Raji (cell line): ENCODE data around the gene FOXO3.

Source experiments
- POLR2A ChIP-seq: IDR thresholded peaks from 2 replicates; pipeline ENCODE4 v1.6.1; 2011; ENCODE audit warnings: low read depth, low read length, control low read depth; ENCODE audit not compliant: insufficient read depth

The FOXO3 gene

GRCh38 chr6:108714766-108715414 lies 154.2 kb downstream of the FOXO3 start:
- no peak for TF ChIP-seq POLR2A

GRCh38 chr6:108715832-108716231 lies 155.1 kb downstream of the FOXO3 start:
- no peak for TF ChIP-seq POLR2A

GRCh38 chr6:108716801-108717791 lies 156.4 kb downstream of the FOXO3 start:
- TF ChIP-seq POLR2A = no peak

GRCh38 chr6:108719477-108719876 lies 158.8 kb downstream of the FOXO3 start:
- no peak for TF ChIP-seq POLR2A

- no peak for TF ChIP-seq POLR2A
These were observed 160.1 kb downstream of the FOXO3 start for GRCh38 chr6:108720827-108721226.

- TF ChIP-seq POLR2A = no peak
These were observed 160.6 kb downstream of the FOXO3 start for GRCh38 chr6:108721286-108721685.

GRCh38 chr6:108723594-108723993 lies 162.9 kb downstream of the FOXO3 start:
- no peak for TF ChIP-seq POLR2A

GRCh38 chr6:108726726-108727339 lies 166.1 kb downstream of the FOXO3 start:
- no peak for TF ChIP-seq POLR2A

- no peak for TF ChIP-seq POLR2A
These were observed 167.4 kb downstream of the FOXO3 start for GRCh38 chr6:108727966-108728730.

- TF ChIP-seq POLR2A = no peak
These were observed 168.1 kb downstream of the FOXO3 start for GRCh38 chr6:108728826-108729225.

GRCh38 chr6:108730635-108731515 lies 170.2 kb downstream of the FOXO3 start:
- no peak for TF ChIP-seq POLR2A

- TF ChIP-seq POLR2A = no peak
These were observed 171.6 kb downstream of the FOXO3 start for GRCh38 chr6:108732091-108732870.

GRCh38 chr6:108733051-108733450 lies 172.3 kb downstream of the FOXO3 start:
- no peak for TF ChIP-seq POLR2A
